ENCODE measurements around the gene ENO2. TPM values are rescaled to one million over a fixed set of nuclear protein-coding genes. Genes with fewer than 3 reads are reported as not detected.

Gene ENO2
- total RNA-seq, 1 experiment from 2014 or later, result 166 TPM

DNA sequence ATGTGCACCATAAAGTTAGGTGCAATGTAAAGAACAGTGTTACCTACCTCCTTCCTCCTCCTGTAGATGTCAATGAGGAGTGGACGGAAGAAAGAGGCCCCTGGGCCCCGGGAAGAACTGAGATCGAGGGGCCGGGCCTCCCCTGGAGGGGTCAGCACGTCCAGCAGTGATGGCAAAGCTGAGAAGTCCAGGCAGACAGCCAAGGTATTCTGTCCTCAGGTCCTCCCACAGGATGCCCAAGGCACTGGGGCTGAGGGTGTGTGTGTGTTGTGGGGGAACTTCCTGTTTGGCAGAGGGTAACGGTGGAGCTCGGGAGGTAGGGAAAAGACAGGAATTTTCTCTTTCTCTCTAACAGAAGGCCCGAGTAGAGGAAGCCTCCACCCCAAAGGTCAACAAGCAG is 19.7 kb downstream of the ENO2 start:
- WGBS (ENCODE audit: extremely low coverage, insufficient read length, low lambda C conversion rate), result no CpG with 5 or more reads among the region's 8 CpGs
- no peak overlapping the region for H2BK5ac ChIP-seq (ENCODE audit: insufficient read length, low read length)
- H3K23ac ChIP-seq (ENCODE audit: insufficient read length, low read depth, low read length), result no peak overlapping the region
- no peak overlapping the region for H3K27ac ChIP-seq (ENCODE audit: insufficient read length, low read depth, low read length)
- peaks cover 22 to 75% (median 50%) of the 10 kb centered on the region in 3 experiments for H3K36me3 Mint-ChIP-seq (ENCODE audit: insufficient read depth in 1 of 3, low read depth in 3 of 3)
- peaks cover 9% of the 10 kb centered on the region for H3K23me2 ChIP-seq (ENCODE audit: insufficient read length, low read depth, low read length, poor library complexity, severe bottlenecking)
- TF ChIP-seq CTCF (conservative IDR thresholded peaks at IDR 0.05), result no peak
- no peaks in the 10 kb centered on the region; a peak in 1 of 5 replicates for H3K9me3 Mint-ChIP-seq
- no peak overlapping the region for H2BK20ac ChIP-seq (ENCODE audit: low read depth, low read length, poor library complexity, severe bottlenecking)
- H2BK15ac ChIP-seq (ENCODE audit: low read depth, low read length), result no peak overlapping the region
- H2AFZ ChIP-seq (ENCODE audit: low read length), result no peak overlapping the region
- no peak overlapping the region for H4K91ac ChIP-seq (ENCODE audit: insufficient read length, low read depth, low read length)
- no peak overlapping the region for H3K9ac ChIP-seq (ENCODE audit: extremely low read depth, insufficient read length, low read length)
- no peak overlapping the region for H3K4ac ChIP-seq (ENCODE audit: low read depth, low read length)
- no peak overlapping the region for H3K18ac ChIP-seq (ENCODE audit: insufficient read length, low read depth, low read length)
- no peak overlapping the region; a peak in 1 of 5 replicates for H3K4me3 Mint-ChIP-seq
- peaks cover 17% of the 10 kb centered on the region; the same call in 1 of the 2 replicates for H3K79me2 ChIP-seq (ENCODE audit: insufficient read depth, low read length)
- H3T11ph ChIP-seq (ENCODE audit: low read length), result no peak overlapping the region
- H4K20me1 ChIP-seq (ENCODE audit: control insufficient read depth, insufficient read depth, insufficient read length), result no peaks in the 10 kb centered on the region
- H3K9me3 ChIP-seq (ENCODE audit: control insufficient read depth, low read depth, low read length), result no peaks in the 10 kb centered on the region
- no peaks in the 10 kb centered on the region for H3K4me1 ChIP-seq (ENCODE audit: insufficient read depth, low read length)
- H2BK120ac ChIP-seq (ENCODE audit: low read depth, low read length, poor library complexity, severe bottlenecking), result no peak overlapping the region
- H3K27me3 ChIP-seq (ENCODE audit: insufficient read depth, low read length), result no peaks in the 10 kb centered on the region
- H3K56ac ChIP-seq (ENCODE audit: insufficient read length, low read depth, low read length), result no peak overlapping the region
- H2BK12ac ChIP-seq (ENCODE audit: insufficient read length, low read depth, low read length), result no peak overlapping the region
- H4K8ac ChIP-seq (replicated peaks; ENCODE audit: insufficient read length, low read depth, low read length), result no peak overlapping the region
- H4K5ac ChIP-seq (ENCODE audit: insufficient read length, low read depth, low read length), result no peak overlapping the region
- no peak overlapping the region for H3K14ac ChIP-seq (ENCODE audit: insufficient read depth, low read length)
- H3K4me2 ChIP-seq (ENCODE audit: insufficient read depth, insufficient read length, low read length), result no peak overlapping the region
- no peak overlapping the region for H2AK5ac ChIP-seq (ENCODE audit: insufficient read length, low read length)
- no peaks in the 10 kb centered on the region for H3K79me1 ChIP-seq (ENCODE audit: insufficient read depth, low read depth, low read length, poor library complexity, severe bottlenecking)
- no peak for DNase-seq
- peaks cover 29 to 41% of the 10 kb centered on the region in 2 experiments for H3K4me1 Mint-ChIP-seq
- H3K27ac Mint-ChIP-seq, result peak overlapping the region in 1 of 3 experiments; percentile 20; a peak in 2 of 7 replicates
- H3K27me3 Mint-ChIP-seq (ENCODE audit: low read depth), result no peaks in the 10 kb centered on the region; the same call in 1 of the 2 replicates

Data from H9 (cell line).